Activated naive CD4-positive, alpha-beta T cell treated with anti-CD3 and anti-CD28 coated beads, Interleukin-2, amount 50 U/mL, for 72 hours (primary cell): Measurements from ENCODE around the gene PLCG1. TPM values are rescaled to one million over a fixed set of nuclear protein-coding genes. Genes with fewer than 3 reads are reported as not detected.

Experiments used
- ATAC-seq, 2 donors: fragments of 150-1000 bp; cut with Tn5 transposase; 2 replicates each; pipeline ENCODE4 v1.10.0; 2021; ENCODE audit warnings: mild to moderate bottlenecking in 2 of 2, moderate library complexity in 2 of 2
- DNase-seq, 2 donors: peaks; one replicate each; pipeline ENCODE4 v3.0.0; 2021 to 2022; ENCODE audit warnings: low spot score in 2 of 2
- H3K27ac Mint-ChIP-seq, 2 donors: one replicate each; pipeline ENCODE4 v1.8.0; 2022; ENCODE audit warnings: mild to moderate bottlenecking in 2 of 2, mixed read lengths in 2 of 2
- H3K36me3 Mint-ChIP-seq, 2 donors: one replicate each; pipeline ENCODE4 v1.8.0; 2022; ENCODE audit warnings: mixed read lengths in 2 of 2
- H3K9me3 Mint-ChIP-seq, 2 donors: one replicate each; pipeline ENCODE4 v1.8.0; 2022; ENCODE audit warnings: mixed read lengths in 2 of 2
- total RNA-seq, 2 donors: library from RNA; stranded (reverse); gene quantifications; one replicate each; pipeline ENCODE4 v1.2.3, GENCODE V29; 2022

Gene PLCG1
- total RNA-seq, 2 donors from 2014 or later: 153 to 348 TPM

DNA sequence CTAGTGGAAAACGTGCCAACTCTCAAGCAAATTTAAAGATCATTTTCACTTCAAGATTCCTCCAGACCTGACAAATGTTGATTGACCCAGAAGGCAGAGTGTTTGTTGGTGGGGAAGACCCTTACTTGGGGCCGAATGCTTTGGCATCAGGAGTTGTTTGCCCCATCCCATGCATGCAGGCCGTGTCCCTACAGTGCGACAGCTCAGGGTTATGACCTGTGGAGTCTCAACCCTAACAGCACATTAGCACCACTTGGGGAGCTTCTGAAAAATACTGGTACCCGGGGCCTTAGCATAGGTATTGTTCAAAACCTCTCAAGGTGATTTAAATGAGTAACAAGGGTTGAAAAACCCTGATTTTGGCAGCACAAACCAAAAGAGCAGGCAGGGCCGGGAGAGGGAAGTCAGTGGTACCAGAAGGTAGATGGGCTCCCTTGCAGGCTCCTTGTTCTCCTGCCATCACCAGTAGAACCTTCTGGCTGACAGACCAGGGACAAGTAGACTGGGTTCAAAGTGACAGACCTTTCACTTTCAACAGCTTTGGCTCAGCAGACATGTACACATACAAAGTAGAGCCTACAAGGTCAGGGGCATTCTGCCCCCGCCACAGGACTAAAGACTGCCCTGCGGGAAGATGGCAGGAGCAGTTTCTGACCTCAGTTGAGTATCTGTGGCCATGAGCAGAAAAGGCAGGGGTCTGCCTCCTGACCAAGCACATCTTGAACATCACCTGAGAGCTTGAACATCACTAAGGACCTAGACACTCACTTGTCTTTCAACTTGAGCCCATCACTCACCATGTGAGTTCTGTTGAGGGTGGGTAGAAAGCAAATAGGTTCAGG lies 39.6 kb downstream of the PLCG1 start:
- Mint-ChIP-seq H3K9me3 (no peaks in the 10 kb centered on the region), H3K36me3 (peaks cover 0 to 8% of the 10 kb centered on the region in 2 donors), H3K27ac (peak overlapping the region; percentile 71 to 82)
- peak in 1 of 2 donors; percentile 52 for DNase-seq
- ATAC-seq: no peak

DNA sequence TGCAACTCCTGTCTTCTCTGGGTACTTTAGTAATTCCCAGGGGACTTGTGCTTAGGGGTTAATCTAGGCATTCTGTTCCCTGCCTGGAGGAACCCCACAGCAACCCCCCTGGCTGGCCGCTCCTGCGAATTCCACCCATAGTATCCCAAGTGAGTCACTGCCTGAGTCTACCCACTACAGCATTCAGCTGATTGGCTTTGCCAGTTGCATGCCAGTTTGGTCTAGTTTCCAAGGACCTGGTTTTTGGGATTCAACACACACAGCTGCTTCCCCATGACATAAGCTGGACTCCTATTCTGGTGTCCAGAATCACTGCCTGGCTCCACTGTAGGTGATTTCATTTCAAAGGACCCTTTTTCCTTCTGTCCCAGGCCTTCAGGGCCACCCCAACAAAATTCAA lies 40.3 kb downstream of the PLCG1 start:
- Mint-ChIP-seq H3K36me3 (peaks cover 0 to 8% of the 10 kb centered on the region in 2 donors), H3K27ac (peak overlapping the region; percentile 71 to 82), H3K9me3 (no peaks in the 10 kb centered on the region)
- ATAC-seq (no peak), DNase-seq (peak in 1 of 2 donors; percentile 20)

DNA sequence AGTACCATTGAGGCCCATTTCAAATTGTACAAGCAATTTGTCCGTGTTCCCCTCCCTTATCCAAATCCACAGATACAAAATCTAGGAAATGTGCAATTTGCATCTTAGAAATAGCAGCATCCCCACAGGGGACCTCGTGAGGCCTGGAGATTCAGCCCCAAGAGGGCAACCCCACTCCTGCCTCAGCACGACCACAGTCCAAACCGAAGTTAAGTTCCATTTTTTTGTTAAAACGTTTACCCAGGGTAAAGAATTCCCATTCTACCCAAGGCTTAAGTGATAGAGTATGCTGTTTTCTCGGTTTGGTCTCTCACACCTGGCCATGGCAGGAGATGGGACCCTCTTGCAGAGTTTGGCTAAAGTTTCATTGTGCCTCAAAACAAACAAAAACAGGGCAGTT lies 41.2 kb downstream of the PLCG1 start:
- peaks cover 0 to 8% of the 10 kb centered on the region in 2 donors for H3K36me3 Mint-ChIP-seq
- ATAC-seq (no peak), DNase-seq (peak in 1 of 2 donors; percentile 33)
- no peaks in the 10 kb centered on the region for H3K9me3 Mint-ChIP-seq
- H3K27ac Mint-ChIP-seq: peak overlapping the region in 1 of 2 donors; percentile 77

DNA sequence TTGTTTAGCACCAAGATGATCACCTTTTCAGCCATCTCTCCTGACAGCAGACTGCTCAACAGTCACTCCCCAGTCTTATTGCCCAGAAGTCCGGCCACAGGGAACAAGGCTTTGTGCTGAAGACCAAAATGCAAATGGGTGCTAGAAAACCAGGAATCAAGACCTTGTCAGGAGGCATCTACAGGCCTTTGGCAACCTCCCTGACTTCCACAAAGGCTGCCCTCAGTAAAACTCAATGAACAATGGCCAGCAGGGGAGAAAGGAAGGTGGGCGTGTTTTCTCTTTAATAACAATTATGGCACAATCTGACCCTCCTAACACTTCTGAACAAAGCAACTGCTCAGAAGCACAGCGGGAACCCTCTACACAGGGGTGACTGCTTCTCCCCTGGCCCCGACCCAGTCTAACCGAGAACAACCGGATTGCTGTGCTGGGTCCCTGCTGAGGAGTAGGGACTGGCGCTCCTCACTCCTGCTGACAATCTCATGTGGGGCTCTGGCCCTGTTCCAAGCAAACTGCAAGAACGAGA lies 41.6 kb downstream of the PLCG1 start:
- Mint-ChIP-seq H3K9me3 (no peaks in the 10 kb centered on the region), H3K36me3 (peaks cover 0 to 8% of the 10 kb centered on the region in 2 donors), H3K27ac (peak overlapping the region in 1 of 2 donors; percentile 44)
- DNase-seq: peak in 1 of 2 donors; percentile 7
- no peak for ATAC-seq

DNA sequence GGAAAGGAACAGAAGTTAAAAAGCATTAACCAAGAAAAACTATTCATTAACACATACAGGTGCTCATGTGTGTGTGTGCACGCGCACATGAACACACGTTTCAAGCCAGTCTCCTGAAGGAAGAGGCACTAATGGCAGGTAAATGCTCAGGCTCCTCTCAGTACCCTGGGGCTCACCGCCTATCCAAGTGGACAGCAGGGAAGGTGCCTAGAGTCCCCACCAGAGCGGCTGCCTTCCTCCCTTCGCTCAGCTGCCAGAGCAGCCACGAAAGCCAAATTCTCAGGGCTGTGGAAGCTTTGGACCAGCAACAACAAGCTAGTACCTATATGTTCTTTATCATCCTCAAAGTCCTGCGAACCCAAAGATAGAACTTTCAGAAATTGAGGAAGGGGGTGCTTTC lies 42.6 kb downstream of the PLCG1 start:
- ATAC-seq (no peak), DNase-seq (no peak)
- Mint-ChIP-seq H3K36me3 (peaks cover 0 to under 1% of the 10 kb centered on the region in 2 donors), H3K27ac (peak overlapping the region; percentile 22 to 50), H3K9me3 (no peaks in the 10 kb centered on the region)

DNA sequence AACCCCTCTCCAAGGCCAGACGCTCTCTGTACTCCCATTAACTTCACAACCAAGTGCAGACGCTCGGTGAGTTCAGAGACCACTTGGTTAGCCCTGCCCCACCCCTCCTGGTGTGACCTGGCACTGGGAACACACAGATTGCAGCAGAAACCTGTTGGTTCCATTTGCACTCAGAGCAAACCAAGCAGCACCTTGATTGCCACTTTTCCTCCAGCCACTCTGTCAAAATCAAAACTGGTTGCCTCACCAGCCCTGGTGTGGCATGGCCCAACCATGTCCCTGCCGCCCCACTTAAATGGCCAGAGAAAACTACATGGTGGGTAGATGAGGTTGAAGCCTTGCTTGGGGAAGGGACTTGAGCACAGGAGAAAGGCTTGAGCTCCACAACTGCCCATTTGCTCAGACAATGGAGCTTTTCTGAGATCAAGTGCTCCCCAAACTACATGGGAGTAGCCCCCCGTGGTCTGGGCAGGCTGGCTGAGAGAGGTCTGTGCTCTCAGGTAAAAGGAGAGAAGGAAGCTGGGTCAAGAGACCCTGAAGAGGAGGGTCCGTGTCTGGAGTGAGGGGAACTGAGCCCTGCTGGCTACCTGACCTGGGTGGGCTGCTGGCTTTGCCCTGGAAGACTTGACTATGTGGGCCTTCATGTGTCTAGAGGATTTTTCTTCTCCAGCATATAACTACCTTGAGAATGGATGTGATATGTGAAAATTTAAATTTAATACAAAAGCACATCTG lies 43.4 kb downstream of the PLCG1 start:
- Mint-ChIP-seq H3K9me3 (no peaks in the 10 kb centered on the region), H3K27ac (peak overlapping the region; percentile 22 to 60), H3K36me3 (no peaks in the 10 kb centered on the region)
- peak in 1 of 2 donors; percentile 28 for DNase-seq
- no peak for ATAC-seq

DNA sequence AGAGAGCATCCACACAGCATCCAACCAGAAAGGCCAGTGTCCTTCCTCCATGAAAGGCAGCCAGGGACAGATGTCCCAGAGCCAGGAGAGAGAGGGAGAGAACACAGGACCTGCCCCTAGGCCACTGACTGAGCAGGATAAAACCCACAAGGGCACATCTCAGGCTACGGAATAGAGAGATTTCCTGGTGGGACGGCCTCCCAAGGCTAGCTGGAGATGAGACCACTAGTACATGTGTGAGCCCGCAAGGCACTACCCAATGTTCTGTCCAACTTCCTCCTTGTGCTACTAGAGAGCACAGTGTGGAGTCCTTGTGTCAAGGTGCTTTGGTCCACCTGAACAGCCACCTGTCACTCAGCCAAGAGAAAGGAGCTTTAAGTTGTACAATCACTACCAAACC lies 44.2 kb downstream of the PLCG1 start:
- peak in 1 of 2 donors; percentile 31 for DNase-seq
- ATAC-seq: no peak
- Mint-ChIP-seq H3K9me3 (no peaks in the 10 kb centered on the region), H3K27ac (peak overlapping the region in 1 of 2 donors; percentile 55), H3K36me3 (no peaks in the 10 kb centered on the region)

DNA sequence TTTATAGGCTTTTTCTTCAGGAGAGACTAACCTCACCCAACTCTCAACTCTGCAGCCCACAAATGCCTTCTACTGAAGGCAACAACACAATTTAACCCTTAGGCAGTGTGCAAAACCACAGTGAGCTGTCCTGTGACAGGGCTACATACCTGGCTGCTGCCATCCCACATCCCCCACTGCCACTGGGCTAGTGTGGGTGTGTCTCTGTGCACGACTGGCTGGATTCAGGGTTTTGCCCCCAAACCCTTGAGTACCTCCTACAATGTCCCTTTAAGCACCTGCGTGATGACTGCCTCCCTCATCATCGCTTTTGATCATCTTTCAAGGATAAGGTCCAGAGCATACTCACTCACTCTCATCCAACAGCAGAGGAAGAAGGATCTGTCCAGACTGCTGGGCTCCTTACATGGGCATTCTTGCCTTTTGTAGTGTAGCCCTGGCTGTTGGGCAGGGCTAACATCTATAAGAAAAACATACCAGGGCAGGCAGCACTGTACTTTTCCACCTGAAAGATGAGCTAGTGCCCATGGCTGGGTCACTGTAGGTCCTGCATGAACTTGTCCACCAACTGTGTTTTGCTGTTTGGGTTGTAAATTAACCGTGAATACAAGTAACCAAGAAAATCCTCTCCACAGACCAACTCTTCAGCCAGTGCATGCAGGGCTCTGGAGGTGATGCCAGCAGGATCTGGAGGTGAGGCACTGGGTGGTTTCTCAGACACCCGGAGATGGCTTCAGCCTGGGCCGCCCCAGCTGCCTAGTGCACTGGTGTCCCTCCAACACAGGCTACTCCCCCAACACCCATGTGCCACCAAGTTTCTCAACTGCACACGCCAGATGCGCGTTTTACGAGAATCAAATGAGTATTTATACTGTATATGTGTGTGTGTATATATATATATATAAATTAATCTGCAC lies 45.2 kb downstream of the PLCG1 start:
- H3K36me3 Mint-ChIP-seq: no peaks in the 10 kb centered on the region
- H3K27ac Mint-ChIP-seq: peak overlapping the region; percentile 55 to 89
- ATAC-seq: peak in 1 of 2 donors; percentile 23
- H3K9me3 Mint-ChIP-seq: no peaks in the 10 kb centered on the region
- peak in 1 of 2 donors; percentile 33 for DNase-seq

DNA sequence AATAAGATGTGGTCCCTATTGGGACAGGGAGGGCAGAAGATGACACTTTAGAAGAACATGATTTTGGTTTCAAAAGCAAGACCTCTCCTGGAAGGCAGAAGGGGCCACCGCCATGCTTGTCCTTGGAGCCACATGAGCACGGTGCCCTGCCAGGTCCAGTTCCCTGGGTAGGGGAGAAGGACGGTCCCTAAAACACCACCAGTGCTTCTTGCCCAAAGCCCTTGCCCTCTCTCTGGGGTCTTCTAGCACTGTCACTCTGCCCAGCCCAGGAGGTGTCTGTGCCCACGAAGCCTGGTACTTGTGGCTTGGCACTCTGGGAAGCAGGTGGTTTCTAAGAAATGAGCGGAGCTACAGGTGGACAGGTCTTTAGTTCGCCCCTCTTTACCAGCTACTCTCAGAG lies 46.0 kb downstream of the PLCG1 start:
- peak overlapping the region in 1 of 2 donors; percentile 89 for H3K27ac Mint-ChIP-seq
- no peaks in the 10 kb centered on the region for H3K9me3 Mint-ChIP-seq
- DNase-seq (peak; percentile 1 to 47), ATAC-seq (no peak)
- no peaks in the 10 kb centered on the region for H3K36me3 Mint-ChIP-seq

DNA sequence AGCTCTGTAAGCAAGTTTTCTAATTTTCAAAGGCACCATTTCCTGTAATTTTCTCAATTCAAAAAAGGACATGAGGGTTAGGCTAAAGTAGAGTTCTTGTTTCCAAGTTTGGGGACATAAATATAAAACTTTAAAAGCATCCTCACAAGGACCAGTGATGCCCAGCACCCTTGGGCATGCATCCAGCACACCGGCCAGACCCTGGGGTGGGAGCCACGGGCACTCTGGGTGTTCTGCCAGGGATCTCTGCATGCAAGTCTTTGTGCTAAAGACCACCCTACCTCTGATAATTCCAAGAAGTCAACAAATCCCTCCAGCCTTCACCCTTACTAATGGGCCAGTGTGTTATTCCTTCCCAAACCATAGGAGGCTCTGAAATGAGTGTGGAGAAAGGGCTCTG lies 46.5 kb downstream of the PLCG1 start:
- Mint-ChIP-seq H3K36me3 (no peaks in the 10 kb centered on the region), H3K27ac (peak overlapping the region in 1 of 2 donors; percentile 14), H3K9me3 (no peaks in the 10 kb centered on the region)
- DNase-seq: no peak
- no peak for ATAC-seq

DNA sequence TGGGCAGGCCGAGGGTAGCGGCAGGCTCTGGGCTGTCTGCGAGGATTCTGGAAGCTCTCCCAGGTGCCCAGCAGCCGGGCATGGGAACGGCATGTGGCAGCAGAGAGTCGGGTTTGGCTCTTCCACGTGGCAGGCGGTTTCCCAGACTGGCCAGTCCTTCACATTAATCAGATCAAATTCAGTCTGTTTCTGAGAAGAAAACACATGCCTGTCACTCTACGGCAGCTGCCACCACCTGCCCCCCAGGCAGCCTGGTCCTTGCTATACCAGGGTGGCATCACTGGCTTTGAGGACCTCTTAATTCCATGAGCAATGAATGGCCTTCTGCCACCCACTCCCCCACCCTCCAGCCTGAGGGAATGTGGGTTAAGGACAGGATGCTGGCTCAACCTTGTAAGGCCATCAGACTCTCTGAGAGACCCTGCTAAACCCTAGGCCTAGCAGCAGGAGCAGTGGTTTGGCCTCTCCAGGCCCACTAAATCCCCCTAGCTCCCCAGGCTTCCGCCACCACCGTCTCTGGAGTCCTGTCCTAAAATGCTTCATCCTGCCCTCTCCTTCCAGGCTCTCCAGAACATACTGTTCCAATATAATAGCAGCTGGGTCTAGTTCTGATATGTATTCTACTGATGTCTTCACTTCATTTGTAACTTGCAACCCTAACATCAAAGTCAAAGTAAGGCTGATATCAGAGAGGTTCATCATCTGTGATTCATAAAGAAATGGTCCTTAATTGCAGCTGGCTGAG lies 47.8 kb downstream of the PLCG1 start:
- no peak overlapping the region for H3K27ac Mint-ChIP-seq
- ATAC-seq: peak in 1 of 2 donors; percentile 15

DNA sequence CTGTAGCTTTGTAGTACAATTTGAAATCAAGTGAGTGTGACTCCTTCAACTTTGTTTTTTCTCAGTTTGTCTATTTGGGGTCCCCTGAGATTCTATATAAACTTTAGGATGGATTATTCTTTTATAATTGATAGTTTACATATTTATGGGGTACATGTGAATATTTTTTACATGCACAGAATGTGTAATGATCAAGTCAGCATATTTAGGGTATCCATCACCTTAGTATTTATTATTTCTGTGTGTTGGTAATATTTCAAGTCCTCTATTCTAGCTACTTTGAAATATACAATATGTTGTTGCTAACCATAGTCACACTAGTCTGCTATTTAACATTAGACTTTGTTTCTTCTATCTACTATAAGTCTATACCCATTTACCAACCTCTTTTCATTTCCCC lies 50.3 kb downstream of the PLCG1 start:
- Mint-ChIP-seq H3K27ac (no peak overlapping the region), H3K36me3 (peaks cover under 1 to 12% of the 10 kb centered on the region in 2 donors), H3K9me3 (peaks cover 3 to 13% of the 10 kb centered on the region in 2 donors)
- DNase-seq: no peak
- ATAC-seq: no peak

More for the DNA sequence above, 47.8 kb downstream of the PLCG1 start:
- no peak for DNase-seq
- no peaks in the 10 kb centered on the region for H3K36me3 Mint-ChIP-seq
- H3K9me3 Mint-ChIP-seq: peaks cover 0 to 4% of the 10 kb centered on the region in 2 donors

DNA sequence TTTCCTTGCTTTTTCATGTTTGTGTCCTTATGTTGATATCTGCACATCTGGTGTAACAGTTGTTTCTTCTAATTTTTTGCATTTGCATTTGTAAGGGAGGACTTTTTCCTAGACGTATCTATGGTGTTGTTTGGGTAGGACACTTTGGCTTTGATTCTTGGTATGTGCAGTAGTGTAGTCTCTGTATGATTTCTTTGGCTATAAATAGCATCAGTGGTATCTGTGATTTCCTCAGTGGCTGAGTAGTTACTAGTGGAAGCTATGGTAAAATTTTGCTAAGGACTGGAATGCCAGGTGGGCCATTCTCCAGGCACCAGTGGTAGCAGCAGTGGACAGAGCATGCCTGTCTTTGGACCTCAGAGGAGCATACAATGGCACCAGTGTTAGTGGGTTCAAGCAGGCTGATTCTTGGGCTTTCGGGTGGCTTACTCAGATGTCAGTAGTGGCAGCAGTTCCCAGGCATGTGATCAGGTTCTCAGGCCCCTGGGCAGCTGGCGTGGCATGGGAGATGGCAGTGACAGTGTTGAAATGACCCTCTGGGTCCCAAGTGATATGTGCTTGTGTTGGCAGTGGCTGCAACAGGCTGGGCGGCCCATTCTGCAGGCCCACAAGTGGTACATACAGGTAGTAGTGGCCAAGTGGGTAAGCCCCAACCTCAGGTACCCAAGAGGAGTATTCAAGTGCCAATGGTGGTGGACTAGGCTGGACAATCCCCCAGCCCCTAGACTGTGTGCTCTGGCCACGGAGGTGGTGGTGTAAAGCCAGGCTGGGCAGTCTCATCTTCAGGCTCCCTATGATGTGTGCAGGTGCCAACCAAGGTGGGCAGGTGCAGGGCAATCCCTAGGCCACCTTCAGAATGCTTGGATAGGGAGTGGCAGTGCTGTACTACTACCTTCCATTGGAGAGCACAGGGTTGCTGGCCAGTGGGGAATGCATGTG lies 54.5 kb downstream of the PLCG1 start:
- DNase-seq (no peak), ATAC-seq (no peak)
- Mint-ChIP-seq H3K9me3 (peaks cover 3 to 18% of the 10 kb centered on the region in 2 donors), H3K36me3 (peaks cover 7 to 17% of the 10 kb centered on the region in 2 donors), H3K27ac (no peak overlapping the region)

DNA sequence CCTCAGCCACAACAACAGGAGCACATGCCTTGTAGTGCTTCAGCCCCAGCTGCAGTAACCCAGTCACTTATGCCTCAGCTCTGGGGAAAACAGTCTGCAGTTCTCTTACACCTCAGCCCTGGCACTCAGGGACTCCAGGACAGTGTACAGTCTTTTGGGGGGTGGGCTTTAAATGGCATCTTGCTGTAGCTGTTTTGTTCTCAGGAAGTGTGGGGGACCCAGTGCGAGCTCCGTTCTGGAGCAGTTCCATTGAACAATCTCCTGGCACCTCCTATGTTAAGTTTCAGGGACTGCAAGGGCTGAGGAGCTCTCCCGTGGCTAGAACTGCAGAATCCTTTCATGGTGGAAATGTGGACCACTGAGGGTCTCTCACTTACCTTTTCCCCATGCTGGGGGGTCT lies 55.2 kb downstream of the PLCG1 start:
- H3K9me3 Mint-ChIP-seq: peaks cover 3 to 18% of the 10 kb centered on the region in 2 donors
- H3K27ac Mint-ChIP-seq: no peak overlapping the region
- DNase-seq: no peak
- no peak for ATAC-seq
- H3K36me3 Mint-ChIP-seq: peaks cover 7 to 17% of the 10 kb centered on the region in 2 donors
